Epidermal melanocyte (primary cell): ENCODE data around the gene GDPD5.
A peak's percentile ranks its signal among the peaks of the same experiment; 100 is the strongest.

Source experiments
- DNase-seq: peaks from one replicate; pipeline ENCODE4 v3.0.0; 2011; ENCODE audit warnings: low spot score; ENCODE audit not compliant: insufficient read length

The GDPD5 gene

GRCh38 chr11:75558939-75559843 is 33.5 kb upstream of the GDPD5 start:
- peak; percentile 44 for DNase-seq

- no peak for DNase-seq
Measured at GRCh38 chr11:75557666-75558494, 32.1 kb upstream of the GDPD5 start.

GRCh38 chr11:75556275-75556674 is 30.5 kb upstream of the GDPD5 start:
- DNase-seq = no peak

- DNase-seq = no peak
Measured at GRCh38 chr11:75555079-75555811, 29.5 kb upstream of the GDPD5 start.

GRCh38 chr11:75554258-75555022 is 28.7 kb upstream of the GDPD5 start:
- peak; percentile 60 for DNase-seq

- no peak for DNase-seq
Measured at GRCh38 chr11:75553889-75554257, 28.1 kb upstream of the GDPD5 start.

GRCh38 chr11:75553182-75553581 is 27.4 kb upstream of the GDPD5 start:
- no peak for DNase-seq

- no peak for DNase-seq
Measured at GRCh38 chr11:75549370-75549958, 23.7 kb upstream of the GDPD5 start.

GRCh38 chr11:75548595-75549272 is 23.0 kb upstream of the GDPD5 start:
- peak; percentile 59 for DNase-seq

GRCh38 chr11:75547617-75548058 is 21.9 kb upstream of the GDPD5 start:
- peak; percentile 82 for DNase-seq

- DNase-seq = no peak
Measured at GRCh38 chr11:75547177-75547576, 21.4 kb upstream of the GDPD5 start.

- DNase-seq = no peak
Measured at GRCh38 chr11:75543806-75544205, 18.1 kb upstream of the GDPD5 start.

GRCh38 chr11:75542088-75542438 is 16.3 kb upstream of the GDPD5 start:
- DNase-seq = no peak

- no peak for DNase-seq
Measured at GRCh38 chr11:75541193-75542087, 15.7 kb upstream of the GDPD5 start.

- DNase-seq = no peak
Measured at GRCh38 chr11:75539459-75540334, 14.0 kb upstream of the GDPD5 start.

GRCh38 chr11:75538150-75538942 is 12.6 kb upstream of the GDPD5 start:
- no peak for DNase-seq

- no peak for DNase-seq
Measured at GRCh38 chr11:75537740-75538139, 12.0 kb upstream of the GDPD5 start.
